ENCODE results near the gene CSTPP1.

- TF ChIP-seq CTCF (IDR thresholded peaks at IDR 0.05; ENCODE audit: low read depth, low read length, poor library complexity, severe bottlenecking), result no peak
- no peak for TF ChIP-seq EZH2phosphoT487 (IDR thresholded peaks at IDR 0.05; ENCODE audit: borderline replicate concordance, low read length)
These were observed 162.8 kb downstream of the CSTPP1 start for GRCh38 chr11:47099214-47099917.

Data from DOHH2 (cell line).